Erythroblast (primary cell): ENCODE results near the gene FHIP1B.

Source experiments
- GATA1 ChIP-seq: IDR thresholded peaks from 2 replicates; pipeline ENCODE4 v1.6.1; 2011; ENCODE audit warnings: low read depth, mild to moderate bottlenecking, control low read depth, low read length, moderate library complexity
- POLR2A ChIP-seq: IDR thresholded peaks from 2 replicates; pipeline ENCODE4 v1.6.1; 2011; ENCODE audit warnings: mild to moderate bottlenecking, low read length

GRCh38 chr11:6263662-6264061 is 29.2 kb upstream of the FHIP1B start:
- TF ChIP-seq POLR2A (no peak), GATA1 (no peak)
